NCI-H128 (cell line): ENCODE results near the gene SPDYE4.

Experiments used
- DNase-seq: peaks from one replicate; lab custom pipeline; 2025; ENCODE audit not compliant: unreplicated experiment; lab: John Stamatoyannopoulos, UW

SPDYE4 gene

DNA sequence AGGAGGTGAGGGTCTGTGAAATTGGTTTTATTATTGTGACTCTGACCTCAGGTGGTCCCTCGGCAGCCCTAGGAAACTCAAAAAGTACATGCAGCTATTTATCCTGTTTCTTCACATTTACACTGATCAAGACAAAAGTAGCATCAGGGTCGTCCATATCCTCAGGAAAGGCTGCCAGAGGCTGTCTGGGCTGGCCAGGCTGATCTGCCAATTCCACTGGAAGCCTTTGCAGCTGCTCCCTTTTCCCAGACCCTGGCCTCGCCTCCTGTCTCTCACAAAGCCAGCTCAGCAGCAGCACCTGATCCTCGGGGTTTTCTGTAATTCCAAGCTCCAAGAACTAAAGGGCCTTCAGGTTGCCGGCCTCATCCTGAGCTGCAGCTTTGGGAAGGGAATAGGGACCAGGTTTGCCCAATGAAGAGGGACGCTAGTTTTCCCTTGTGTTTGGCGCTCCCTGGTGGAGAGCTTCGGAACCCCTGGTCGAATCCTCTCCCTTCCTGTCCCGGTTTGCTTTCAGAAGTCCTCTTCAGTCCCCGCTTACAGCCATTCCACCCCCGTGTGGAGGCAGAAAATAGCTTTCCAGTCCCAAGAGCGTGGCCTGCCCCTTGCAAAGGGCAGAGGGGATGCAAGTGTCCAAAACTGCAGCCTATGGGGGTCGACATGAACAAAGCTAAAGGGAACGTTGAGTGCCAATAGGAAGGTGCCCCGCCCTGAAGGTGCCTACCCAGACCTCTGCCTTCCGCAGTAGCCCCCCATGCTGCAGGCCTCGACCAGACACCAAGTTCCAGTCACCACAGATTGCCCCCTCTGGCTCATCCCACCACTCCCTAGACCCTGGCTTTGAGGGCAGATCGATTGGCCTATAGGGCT is 27.4 kb upstream of the SPDYE4 start:
- peak; percentile 4 for DNase-seq

DNA sequence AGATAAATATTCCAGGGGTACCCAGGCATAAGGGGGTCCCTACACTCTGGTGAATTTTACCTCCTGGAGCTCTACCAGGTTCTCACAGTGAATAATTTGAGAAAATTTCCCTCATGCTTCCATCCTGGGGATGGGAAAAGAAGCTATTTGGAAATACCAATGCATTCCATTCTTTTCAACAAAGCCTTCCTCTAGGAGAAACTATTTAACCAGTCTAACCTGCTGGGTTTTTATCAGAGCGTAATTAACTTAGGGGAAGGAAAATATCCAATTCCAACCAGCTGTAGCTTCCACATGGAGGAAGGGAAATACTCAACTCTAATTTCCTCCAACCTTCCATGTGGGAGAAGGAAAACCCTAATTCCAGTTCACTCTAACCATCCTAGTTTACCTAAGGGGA is 23.8 kb upstream of the SPDYE4 start:
- DNase-seq: no peak

DNA sequence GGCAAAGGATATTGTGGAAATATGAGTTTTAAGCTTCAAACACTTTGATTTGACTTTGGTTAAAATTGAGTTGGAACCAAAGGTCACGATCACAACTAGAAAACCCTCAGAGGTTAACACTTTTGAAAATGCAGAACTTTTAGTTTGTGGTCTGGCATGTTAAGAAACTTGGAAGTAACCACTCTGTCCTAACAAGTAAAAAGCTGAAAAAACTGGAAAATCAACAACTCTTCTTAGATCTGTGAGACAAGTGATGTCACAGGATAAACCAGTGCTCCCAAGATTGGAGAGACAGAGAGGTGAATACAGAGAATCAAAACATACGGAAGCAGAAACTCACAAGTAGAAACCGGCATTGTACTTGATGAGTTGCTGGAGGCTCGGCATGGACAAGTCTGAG is 23.4 kb upstream of the SPDYE4 start:
- no peak for DNase-seq

DNA sequence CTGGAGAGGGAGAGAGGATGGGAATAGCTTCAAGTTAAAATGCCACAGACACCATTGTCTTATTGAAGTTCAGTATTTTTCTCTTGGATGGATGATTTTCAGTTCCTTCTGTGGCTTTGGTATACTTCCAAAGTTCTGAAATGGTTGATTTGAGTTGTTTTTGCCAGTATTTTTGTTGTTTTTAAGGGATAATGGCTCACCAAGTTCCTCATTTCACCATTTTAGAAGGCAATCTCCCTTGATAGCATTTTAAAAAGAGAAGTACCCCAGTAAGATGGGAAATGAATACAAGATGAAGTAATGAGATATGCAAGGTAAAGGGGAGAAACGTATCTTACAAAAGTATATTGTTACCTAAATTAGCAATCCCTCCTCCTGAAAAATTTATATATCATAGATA is 18.5 kb upstream of the SPDYE4 start:
- no peak for DNase-seq

DNA sequence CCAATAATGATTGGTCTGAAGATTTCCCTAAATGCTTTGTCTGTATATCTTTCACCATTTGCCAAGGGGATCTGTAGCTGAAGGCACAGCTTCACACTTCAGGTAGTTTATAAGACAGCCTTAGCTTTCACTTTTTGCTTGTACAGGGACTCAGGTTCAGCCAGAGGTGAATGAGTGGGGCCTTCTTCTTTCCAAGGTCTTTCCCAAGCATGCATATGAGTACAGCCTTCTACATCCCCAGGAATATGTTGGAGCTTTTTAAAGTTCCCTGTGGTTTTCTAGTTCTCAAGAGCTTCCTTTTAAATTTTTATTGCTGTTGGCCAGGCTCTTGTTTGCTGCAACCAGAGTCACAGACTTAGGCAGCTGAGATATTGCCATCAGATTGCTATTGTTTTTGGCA is 17.9 kb upstream of the SPDYE4 start:
- no peak for DNase-seq

DNA sequence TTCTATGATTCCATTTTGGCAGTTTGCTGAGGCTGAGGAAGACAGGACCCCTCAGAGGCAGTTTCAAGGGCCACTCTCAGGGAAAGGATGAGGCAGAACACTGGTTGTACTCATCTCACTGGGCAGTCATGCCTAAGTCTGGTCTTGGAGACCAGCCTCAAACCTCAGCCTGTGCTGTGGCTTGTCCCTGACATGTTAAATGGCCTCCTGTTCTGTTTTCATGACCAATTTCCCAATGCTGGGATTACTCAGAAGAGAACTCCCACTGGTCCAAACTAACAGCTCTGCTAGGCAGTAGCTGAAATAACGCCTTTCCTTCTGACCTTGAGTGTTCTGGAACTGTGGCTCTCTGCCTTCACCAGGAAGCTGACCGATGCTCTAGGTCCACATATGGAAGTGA is 8.4 kb upstream of the SPDYE4 start:
- no peak for DNase-seq

DNA sequence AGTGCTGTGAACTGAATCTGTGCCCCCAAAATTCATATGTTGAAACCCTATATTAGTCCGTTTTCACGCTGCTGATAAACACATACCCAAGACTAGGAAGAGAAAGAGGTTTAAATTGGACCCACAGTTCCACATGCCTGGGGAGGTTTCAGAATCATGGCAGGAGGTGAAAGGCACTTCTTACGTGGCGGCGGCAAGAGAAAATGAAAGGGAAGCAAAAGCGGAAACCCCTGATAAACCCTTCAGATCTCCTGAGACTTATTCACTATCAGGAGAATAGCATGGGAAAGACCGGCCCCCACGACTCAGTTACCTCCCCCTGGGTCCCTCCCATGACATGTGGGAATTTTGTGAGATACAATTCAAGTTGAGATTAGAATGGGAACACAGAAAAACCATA is 3.7 kb upstream of the SPDYE4 start:
- no peak for DNase-seq

DNA sequence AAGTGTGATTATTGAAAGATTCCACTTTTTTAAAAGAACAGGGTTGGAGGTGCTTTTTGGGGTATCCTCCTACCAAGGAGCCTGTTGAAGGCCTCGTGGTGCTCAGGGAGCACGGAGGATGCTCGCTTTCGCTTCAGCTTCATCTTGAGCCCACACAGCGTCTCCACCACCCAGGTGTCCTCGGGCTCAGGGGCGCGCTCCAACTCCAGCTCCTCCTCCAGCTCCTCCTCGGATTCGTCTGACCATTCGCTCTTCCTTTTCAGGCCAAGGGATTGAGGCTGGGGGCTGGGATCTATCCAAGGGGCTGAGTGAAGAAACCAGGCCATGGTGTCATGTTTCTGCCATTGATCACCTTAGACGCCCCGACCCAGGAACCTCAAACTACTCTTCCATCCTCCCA is 1.2 kb downstream of the SPDYE4 start:
- no peak for DNase-seq

DNA sequence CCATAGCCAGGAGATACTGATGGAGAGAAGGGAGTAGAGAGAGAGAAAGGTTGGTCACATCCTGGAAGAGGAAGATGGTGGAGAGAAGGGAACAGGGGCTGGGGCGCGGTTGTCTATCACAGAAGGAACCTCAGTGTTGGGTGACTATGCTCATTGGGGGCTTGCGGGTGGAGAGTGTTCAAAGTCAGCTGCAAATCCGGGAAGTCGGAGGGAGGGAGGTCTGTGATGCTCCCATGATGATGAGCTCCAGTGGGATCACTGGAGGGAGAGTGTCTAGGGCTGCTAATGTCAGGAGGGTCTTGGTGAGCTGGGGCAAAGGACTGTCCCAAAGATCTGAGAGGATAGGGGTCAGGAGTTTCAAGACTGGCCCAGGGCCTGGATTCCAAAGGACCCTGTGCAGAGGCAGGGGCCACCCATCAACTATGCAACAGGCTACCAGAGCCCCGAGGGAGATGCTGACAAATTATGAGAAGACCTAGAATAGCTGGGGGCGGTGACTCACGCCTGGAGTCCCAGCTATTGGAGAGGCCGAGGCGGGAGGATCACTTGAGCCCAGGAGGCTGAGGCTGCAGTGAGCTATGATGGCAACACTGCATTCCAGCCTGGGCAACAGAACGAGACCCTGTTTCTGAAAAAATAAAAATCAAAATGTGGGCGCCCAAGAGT is 2.6 kb downstream of the SPDYE4 start:
- no peak for DNase-seq

DNA sequence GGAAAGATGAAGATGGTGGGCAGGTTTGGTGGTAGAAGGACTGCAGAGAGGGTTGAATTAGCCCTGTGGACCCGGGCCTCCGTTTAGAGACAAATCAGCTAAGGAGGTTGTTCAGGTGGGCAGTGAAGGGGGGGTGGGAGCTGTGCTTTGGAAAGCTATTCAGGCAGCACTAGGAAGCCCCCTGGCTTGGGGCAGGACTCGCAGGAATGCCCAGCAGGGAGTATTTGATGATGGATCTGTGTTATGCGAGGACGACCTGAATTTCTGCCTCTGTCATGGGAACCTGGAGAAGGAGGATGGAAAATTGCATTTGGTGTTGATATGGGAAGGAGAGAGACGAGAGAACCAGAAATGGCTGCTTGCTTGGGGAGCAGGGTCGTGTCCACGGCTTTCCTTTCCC is 3.5 kb downstream of the SPDYE4 start:
- DNase-seq: no peak

DNA sequence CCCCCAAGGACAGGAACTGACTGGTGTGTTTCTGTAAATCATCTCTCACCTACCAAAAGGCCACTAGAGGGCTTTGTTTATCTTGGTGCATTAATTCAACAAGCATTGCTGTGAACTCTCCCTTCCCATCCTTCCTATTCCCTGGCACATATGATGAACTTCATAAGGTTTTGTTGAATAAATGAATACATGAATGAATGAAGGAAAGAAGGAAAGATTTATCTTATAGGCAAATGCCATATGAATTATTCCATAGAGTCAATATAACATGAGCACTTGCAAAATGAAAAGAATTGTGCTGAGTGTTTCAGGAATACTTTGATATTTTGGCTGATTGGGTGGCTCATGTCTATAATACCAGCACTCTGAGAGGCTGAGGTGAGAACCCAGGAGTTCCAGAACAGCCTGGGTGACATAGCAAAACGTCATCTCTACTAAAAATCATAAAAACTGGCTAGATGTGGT is 4.3 kb downstream of the SPDYE4 start:
- DNase-seq: no peak

DNA sequence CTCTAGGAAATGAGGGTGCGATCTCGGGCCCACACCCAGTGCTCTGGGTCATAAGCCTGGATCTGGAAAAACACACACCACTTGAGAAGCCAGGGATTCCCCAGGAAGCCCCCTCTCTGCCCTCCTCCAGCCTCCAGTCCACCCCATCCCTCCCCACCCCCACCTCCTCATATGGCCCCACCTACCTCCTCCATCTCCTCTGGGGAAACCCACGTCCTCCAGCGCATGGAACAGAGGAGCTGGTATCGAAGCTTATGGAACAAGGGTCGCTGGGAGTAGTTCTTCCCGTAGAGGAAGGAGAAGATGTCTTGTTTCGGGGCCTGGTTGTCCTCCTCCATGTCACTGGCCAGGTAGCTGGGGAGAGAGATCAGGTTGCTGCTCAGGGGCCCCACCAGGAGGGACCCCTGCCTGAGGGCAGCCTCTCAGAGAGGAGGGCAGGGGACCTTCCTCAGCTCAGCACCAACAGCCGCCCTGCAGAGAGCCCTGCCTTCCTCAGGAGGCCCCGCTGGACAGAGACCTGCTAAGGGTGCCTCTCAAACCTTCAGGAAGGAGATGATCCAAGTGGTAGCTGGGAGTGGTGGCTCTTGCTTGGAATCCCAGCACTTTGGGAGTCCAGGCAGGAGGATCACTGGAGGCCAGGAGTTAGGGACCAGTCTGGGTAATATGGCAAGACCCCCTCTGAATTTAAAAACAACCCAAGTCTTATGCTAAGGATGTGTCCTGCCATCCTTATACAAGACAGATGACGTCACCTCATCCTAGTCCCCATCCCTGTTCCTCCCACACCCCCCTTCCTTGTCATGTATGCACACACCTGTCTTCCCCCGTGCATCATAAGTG is 5.0 kb downstream of the SPDYE4 start:
- DNase-seq: no peak

DNA sequence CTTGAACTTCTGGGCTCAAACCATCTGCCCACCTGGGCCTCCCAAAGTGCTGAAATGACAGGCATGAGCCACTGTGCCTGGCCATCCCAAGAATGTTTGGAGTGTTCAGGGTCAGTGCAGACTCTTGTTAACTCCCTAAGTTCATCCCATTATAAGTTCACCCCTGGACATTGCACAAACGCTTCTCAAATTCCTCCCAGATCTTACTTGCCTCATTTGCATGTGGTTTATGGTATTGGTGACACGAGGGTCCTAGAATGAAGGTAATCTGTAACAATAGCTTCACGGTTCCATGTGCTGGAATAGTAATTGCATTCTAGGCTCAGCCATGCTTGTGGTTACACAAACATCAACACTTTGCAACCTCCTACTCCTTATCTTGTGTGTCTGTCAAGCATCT is 8.7 kb downstream of the SPDYE4 start:
- DNase-seq: no peak

DNA sequence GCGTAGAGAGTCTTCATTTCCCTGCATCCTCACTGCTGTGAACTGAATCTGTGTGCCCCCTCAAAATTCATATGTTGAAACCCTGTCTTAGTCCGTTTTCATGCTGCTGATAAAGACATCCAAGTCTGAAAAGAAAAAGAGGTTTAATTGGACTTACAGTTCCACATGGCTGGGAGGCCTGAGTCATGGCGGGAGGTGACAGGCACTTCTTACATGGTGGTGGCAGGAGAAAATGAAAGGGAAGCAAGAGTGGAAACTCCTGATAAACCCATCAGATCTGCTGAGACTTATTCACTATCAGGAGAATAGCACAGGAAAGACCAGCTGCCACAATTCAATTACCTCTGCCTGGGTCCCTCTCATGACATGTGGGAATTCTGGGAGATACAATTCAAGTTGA is 10.6 kb downstream of the SPDYE4 start:
- no peak for DNase-seq

DNA sequence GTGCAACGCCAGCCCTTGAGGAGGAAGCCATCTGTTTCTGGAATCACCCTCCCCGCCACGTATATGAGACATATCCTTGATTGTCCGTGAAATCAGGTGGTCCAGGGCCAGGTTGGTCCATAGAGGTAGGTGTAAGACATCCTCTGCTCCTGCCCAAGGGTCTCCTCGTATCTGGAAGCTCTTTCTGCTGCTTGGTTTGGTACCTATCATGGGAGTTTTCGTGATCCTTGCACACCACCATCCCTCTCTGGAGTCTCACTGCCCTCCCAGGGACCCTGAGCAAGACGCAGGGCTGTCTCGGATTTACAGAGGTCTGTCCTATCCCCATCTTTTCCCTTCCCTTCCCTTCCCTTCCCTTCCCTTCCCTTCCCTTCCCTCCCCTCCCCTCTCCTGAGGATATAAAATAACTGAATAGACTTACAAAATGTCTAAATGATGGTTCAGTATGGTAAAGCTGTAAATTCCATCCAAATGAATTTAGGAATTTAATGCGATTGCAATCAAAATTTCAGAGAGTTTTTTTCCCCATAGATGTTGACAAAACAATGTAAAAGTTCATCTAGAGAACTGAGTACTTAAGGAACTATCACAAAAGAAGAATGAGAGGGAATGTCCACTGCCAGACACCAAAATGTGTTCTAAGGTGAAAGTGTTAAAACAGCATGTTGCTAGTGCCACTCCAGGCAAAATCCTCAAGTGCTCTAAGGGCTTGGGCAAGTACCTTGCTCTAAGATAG is 11.7 kb downstream of the SPDYE4 start:
- no peak for DNase-seq

DNA sequence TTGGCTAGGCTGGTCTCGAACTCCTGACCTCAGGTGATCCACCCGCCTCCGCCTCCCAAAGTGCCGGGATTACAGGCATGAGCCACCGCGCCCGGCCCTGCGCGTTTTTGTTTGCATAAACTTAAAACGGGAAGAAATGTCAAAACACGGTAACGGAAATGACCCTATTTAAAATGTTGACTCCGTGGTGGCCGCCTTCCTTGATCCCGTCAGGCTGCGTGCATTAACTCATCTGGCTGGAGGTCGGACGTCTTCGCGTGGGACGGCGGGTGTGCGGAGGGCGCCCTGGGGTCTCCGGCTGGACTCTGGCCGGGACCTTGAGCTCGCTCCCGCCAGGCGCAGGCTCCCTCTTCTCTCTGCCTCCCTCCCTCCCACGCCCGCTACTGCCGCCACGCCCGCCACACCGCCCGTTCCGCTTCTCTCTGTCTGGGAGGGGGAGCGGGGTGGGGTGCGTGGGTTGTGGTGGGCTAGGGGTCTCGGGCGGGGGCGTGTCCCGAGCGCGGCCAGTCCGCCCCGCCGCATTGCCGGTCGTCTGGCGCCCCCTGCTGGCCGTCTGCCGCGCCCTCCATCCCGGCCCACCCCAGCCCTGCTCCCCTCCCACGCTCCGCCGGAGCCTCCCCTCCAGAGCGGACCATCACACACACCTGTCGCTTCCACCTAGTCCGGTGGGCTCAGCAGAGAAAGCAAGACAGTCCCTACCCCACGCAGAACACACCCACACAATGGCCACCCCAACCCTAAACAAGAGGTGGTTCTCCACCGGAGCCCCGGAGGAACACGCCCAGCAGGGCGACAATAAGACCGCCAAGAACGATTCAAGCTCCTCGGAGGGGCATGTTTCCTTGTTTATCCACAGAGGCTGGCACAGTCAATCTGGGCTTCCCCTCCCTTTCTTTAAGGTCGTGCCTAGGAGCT is 12.5 kb downstream of the SPDYE4 start:
- DNase-seq: no peak

DNA sequence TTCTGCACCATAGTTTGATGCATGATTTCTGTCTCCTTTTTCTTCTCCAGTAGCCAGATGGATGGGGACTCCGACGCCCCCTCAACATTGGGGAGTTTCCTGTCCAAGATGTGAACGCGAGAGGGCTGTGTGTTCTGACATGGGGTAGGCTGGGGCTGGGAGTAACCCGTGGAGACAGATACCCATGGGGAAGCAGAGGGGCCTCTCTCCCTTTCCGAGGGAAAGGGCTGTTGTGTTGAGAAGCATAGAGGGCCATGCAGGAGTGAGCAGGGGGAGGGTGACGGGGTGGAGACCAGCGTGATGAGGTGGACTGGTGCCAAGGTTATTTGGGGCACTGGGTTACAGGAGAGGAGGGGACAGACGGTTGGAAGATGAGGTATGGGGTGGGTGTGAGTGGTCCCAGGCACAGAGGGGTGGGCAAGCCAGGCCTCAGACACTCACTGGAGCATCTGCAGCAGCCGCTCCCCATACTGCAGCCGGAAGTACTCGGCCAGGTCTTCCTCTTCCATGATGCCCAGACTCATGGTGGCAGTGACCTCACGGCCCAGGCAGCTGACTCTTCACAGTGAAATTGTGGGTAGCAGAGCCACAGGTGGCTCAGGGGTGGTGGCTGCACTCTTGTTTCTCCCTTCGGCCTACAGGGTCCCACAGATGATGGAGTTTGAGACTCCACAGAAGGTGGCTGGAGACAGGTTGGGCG is 14.1 kb downstream of the SPDYE4 start:
- no peak for DNase-seq

DNA sequence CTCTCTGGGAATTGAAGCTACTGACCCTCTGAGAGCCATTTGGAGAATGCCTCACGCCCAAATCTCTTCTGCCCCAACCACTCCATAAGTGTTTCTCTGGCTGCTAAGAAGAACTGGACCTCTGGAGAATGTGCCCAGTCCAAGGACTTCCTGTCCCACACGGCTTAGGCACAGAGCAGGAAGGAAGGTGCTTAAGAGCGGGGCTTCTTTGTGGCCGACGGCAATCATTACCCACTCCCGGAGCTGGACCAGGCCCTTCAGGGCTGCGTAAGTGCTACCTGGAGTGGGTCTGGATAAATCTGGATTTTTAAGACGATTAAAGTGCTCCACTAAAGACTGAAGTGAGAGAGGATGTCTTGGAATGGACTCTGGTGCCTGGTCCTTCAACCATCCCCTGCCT is 15.5 kb downstream of the SPDYE4 start:
- DNase-seq: no peak

DNA sequence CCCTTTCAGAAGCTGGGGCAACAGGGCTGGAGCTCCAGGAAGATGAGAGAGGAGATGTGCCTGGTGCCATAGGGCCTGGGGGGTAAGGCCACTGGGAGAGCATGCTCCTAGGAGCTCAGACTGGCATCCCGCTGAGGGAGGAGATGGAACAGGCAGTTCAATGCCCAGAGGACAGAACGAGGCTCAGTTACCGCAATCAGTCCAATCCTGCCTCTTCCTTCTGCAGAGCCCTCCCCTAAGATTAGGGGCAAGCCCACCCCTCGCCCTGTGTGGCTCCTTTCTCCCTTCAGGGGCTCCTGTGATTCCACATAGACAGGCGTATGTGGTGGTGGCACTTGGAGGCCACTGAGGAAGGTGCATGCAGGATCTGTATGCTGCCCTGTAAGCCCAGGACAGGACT is 16.1 kb downstream of the SPDYE4 start:
- no peak for DNase-seq
